H1 (cell line): Measurements from ENCODE around the gene SLC38A10. TPM values are rescaled to one million over a fixed set of nuclear protein-coding genes. Genes with fewer than 3 reads are reported as not detected.

ENCODE experiments used
- ASH2L ChIP-seq: fragments of 200-600, 300-600 bp; sonication (generic); IDR thresholded peaks from one replicate; pipeline ENCODE4 v1.7.1; 2017; ENCODE audit warnings: low read length
- ATF3 ChIP-seq: IDR thresholded peaks from 2 replicates; pipeline ENCODE4 v1.6.1; 2011; ENCODE audit warnings: low read depth, mild to moderate bottlenecking, low read length; ENCODE audit not compliant: insufficient read depth
- BACH1 ChIP-seq: IDR thresholded peaks from 2 replicates; pipeline ENCODE4 v1.6.1; 2012; ENCODE audit warnings: low read length, improper control_type of control experiment
- CHD7 ChIP-seq: fragments of 300-600 bp; sonication (generic); IDR thresholded peaks from 2 replicates; pipeline ENCODE4 v1.7.1; 2012; ENCODE audit warnings: low read length, moderate library complexity, mild to moderate bottlenecking, inconsistent platforms; ENCODE audit not compliant: insufficient replicate concordance
- GABPA ChIP-seq: IDR thresholded peaks from 2 replicates; pipeline ENCODE4 v1.6.1; 2011; ENCODE audit warnings: mild to moderate bottlenecking, low read length, moderate library complexity, borderline replicate concordance; ENCODE audit not compliant: insufficient read depth
- HDAC6 ChIP-seq: IDR thresholded peaks from one replicate; pipeline ENCODE4 v1.7.1; 2012; ENCODE audit warnings: low read depth, mild to moderate bottlenecking, inconsistent platforms, low read length, moderate library complexity
- MAFK ChIP-seq: IDR thresholded peaks from 2 replicates; pipeline ENCODE4 v1.6.1; 2012; ENCODE audit warnings: low read depth, mild to moderate bottlenecking, improper control_type of control experiment, low read length
- POU5F1 ChIP-seq: IDR thresholded peaks from 2 replicates; pipeline ENCODE4 v1.6.1; 2011; ENCODE audit warnings: low read depth, mild to moderate bottlenecking, low read length, moderate library complexity
- SAP30 ChIP-seq: fragments of 300-600 bp; sonication (generic); IDR thresholded peaks from 2 replicates; pipeline ENCODE4 v1.7.1; 2012; ENCODE audit warnings: low read length, moderate library complexity, mild to moderate bottlenecking, inconsistent platforms; ENCODE audit not compliant: insufficient read depth, insufficient replicate concordance
- polyA plus RNA-seq, 7 experiments: library from polyadenylated mRNA; depleted of rRNA in 3 of 7; stranded (reverse) in 5 of 7; unstranded in 2 of 7; fragments of >200 nt in 5 of 7; fragments of 200-250 nt in 2 of 7; gene quantifications; 1 replicate in 5 of 7; 2 replicates in 1 of 7; 4 replicates in 1 of 7; pipeline versions ENCODE4 v1.2.1 to v1.2.3, GENCODE V29; 2011 to 2013; ENCODE audit warnings: missing spikeins in 2 of 7, mixed read lengths in 2 of 7
- total RNA-seq: library from RNA; stranded (reverse); fragmentation: NEBNext Ultra II Directional; extraction: Animal tissue kit (Norgen Biotek cat#: 25700); gene quantifications from 2 replicates; pipeline ENCODE4 v1.2.1, GENCODE V29; 2021

SLC38A10 gene
- total and polyA plus RNA-seq, 2 of the 8 experiments (the other 6 are each of a cell fraction or from before 2014, with no cell fraction given) = 26.4 to 41.0 TPM

GRCh38 chr17:81222906-81223761 is 72.0 kb downstream of the SLC38A10 start, which contains the start of gene CEP131 (continued):
- TF ChIP-seq ASH2L = peak; percentile 86
- TF ChIP-seq BACH1 = 0 out of 2 replicates have a peak, but pooled peaks have one; percentile 7
- no peak for TF ChIP-seq SAP30
- TF ChIP-seq ATF3 = no peak
- TF ChIP-seq HDAC6 = no peak
- no peak for TF ChIP-seq CHD7
- TF ChIP-seq MAFK = no peak
- no peak for TF ChIP-seq POU5F1
- TF ChIP-seq GABPA = no peak
- TF ChIP-seq, all 59 proteins: peak for 21
